HG02642 (cell line): ENCODE measurements around the gene TRABD2A.

Source experiments
- ATAC-seq: cut with Tn5 transposase; IDR thresholded peaks from one replicate; pipeline ENCODE4 v1.9.1; 2021; ENCODE audit warnings: mild to moderate bottlenecking; ENCODE audit not compliant: unreplicated experiment, poor library complexity

Gene TRABD2A

GRCh38 chr2:84857566-84857965, 23.3 kb downstream of the TRABD2A start:
- no peak for ATAC-seq

GRCh38 chr2:84856787-84857186, 24.1 kb downstream of the TRABD2A start:
- ATAC-seq: no peak

GRCh38 chr2:84855731-84856130, 25.2 kb downstream of the TRABD2A start:
- no peak for ATAC-seq

- no peak for ATAC-seq
Measured at GRCh38 chr2:84854850-84855249, 26.0 kb downstream of the TRABD2A start.

- ATAC-seq: no peak
Measured at GRCh38 chr2:84851876-84852275, 29.0 kb downstream of the TRABD2A start.

- no peak for ATAC-seq
Measured at GRCh38 chr2:84850471-84850870, 30.4 kb downstream of the TRABD2A start.

- ATAC-seq: no peak
Measured at GRCh38 chr2:84849271-84849952, 31.5 kb downstream of the TRABD2A start.

GRCh38 chr2:84847326-84848050, 33.4 kb downstream of the TRABD2A start:
- ATAC-seq: no peak

- no peak for ATAC-seq
Measured at GRCh38 chr2:84846741-84847142, 34.1 kb downstream of the TRABD2A start.

GRCh38 chr2:84846041-84846663, 34.7 kb downstream of the TRABD2A start:
- ATAC-seq: no peak

- ATAC-seq: no peak
Measured at GRCh38 chr2:84844141-84844540, 36.7 kb downstream of the TRABD2A start.

GRCh38 chr2:84841577-84841976, 39.3 kb downstream of the TRABD2A start:
- ATAC-seq: no peak

GRCh38 chr2:84840306-84840705, 40.6 kb downstream of the TRABD2A start:
- no peak for ATAC-seq

- ATAC-seq: no peak
Measured at GRCh38 chr2:84839851-84840250, 41.0 kb downstream of the TRABD2A start.

- ATAC-seq: no peak
Measured at GRCh38 chr2:84838434-84839145, 42.3 kb downstream of the TRABD2A start.

GRCh38 chr2:84836215-84836614, 44.7 kb downstream of the TRABD2A start:
- no peak for ATAC-seq

GRCh38 chr2:84833481-84834150, 47.3 kb downstream of the TRABD2A start:
- ATAC-seq: no peak

GRCh38 chr2:84832772-84833461, 48.0 kb downstream of the TRABD2A start:
- ATAC-seq: peak; percentile 84

- no peak for ATAC-seq
Measured at GRCh38 chr2:84830758-84831500, 50.0 kb downstream of the TRABD2A start.
